ENCODE data around the gene VEPH1.

The VEPH1 gene

GRCh38 chr3:157261000-157261399, 242.2 kb downstream of the VEPH1 start:
- no peak for DNase-seq (ENCODE audit: low read depth in 3 of 3)

- no peak for DNase-seq (ENCODE audit: low read depth in 3 of 3)
Observed at GRCh38 chr3:157259825-157260224, 243.4 kb downstream of the VEPH1 start.

DNA sequence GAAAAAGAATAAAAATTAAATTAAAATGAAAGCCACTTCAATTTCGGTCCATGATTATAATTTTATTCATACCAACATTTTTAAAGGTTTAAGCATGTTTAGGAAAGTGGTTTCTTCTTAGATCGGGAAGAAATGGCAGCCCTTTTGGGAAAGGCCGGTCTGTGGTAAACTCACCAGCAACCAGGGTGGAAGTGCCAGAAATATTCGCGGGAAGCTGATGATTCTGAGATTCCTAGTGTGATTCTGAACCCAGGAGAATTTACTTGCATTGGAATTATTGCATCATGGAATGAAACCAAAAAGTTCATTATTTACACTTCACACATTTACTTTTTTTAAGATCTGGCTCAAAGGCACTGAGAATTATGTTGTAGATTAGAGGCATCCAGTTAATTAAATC, 246.1 kb downstream of the VEPH1 start:
- no peak for DNase-seq (ENCODE audit: low read depth in 3 of 3)

- no peak for DNase-seq (ENCODE audit: low read depth in 3 of 3)
Observed at GRCh38 chr3:157255797-157256196, 247.4 kb downstream of the VEPH1 start.

GRCh38 chr3:157251685-157252084, 251.5 kb downstream of the VEPH1 start:
- no peak for DNase-seq (ENCODE audit: low read depth in 3 of 3)

DNA sequence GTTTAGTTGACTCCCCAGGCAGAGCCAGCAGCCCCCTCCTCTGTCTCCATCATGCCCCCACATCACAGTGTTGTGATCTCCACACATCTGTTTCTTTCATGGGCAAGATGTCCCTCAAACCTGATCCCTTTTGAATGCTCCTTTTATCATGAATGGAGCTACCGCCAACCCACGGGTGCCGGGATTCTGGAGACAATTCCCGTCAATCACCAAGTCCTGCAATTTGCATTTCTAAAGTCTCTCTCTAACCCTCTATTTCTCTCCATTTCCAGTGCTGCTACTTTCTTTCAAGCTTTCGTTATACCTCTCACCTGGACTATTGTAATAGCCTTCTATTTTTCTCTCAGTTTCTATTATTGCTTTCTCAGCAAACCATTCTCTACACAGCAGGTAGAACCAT, 253.6 kb downstream of the VEPH1 start:
- no peak for DNase-seq (ENCODE audit: low read depth in 3 of 3)

GRCh38 chr3:157248590-157249422, 254.4 kb downstream of the VEPH1 start:
- no peak for DNase-seq (ENCODE audit: low read depth in 3 of 3)

- no peak for DNase-seq (ENCODE audit: low read depth in 3 of 3)
Observed at GRCh38 chr3:157247391-157247790, 255.8 kb downstream of the VEPH1 start.

DNA sequence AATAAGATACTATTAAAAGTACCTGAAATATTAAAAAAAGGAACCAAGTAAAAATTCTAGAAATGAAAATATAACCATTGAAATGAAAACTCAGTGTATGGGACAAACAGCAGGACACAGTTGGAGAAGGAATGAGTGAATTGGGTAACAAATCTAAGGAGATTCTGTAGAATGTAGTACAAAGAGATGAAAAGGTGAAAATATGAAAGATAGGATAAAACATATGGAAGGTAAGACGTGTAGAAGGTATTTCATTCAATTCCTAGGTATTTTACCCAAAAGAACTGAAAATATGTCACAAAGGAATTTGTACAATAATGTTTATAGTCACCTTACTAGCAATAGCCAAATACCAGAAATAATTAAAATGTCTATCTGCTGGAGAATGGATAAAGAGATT, 260.4 kb downstream of the VEPH1 start:
- DNase-seq (ENCODE audit: low read depth in 3 of 3), result no peak

- DNase-seq (ENCODE audit: low read depth in 3 of 3), result no peak
Observed at GRCh38 chr3:157241599-157241998, 261.6 kb downstream of the VEPH1 start.

GRCh38 chr3:157240408-157240807, 262.8 kb downstream of the VEPH1 start:
- no peak for DNase-seq (ENCODE audit: low read depth in 3 of 3)

GRCh38 chr3:157239082-157239704, 264.0 kb downstream of the VEPH1 start:
- DNase-seq (ENCODE audit: low read depth in 3 of 3), result peak; percentile 38 to 58 (median 40)

- DNase-seq (ENCODE audit: low read depth in 3 of 3), result no peak
Observed at GRCh38 chr3:157238457-157238856, 264.8 kb downstream of the VEPH1 start.

DNA sequence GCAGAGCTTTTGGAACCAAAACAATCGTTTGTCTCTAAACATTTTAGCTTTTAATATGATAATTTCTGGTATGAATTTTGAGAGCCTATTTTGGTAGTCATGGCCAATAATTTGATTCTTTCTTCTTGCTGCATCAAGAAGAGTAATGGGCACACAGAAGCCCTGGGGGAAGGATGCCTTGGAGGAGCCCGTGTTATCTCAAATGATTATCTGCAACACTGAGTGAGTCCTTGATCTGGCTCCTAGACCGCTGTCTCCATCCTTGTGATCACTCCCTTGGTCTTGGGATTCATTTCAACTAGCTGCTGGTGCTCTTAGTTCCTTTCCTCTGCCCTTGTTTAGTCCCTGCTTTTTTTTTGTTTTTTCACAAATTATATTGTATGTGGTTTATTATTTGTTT, 265.3 kb downstream of the VEPH1 start:
- DNase-seq (ENCODE audit: low read depth in 3 of 3), result no peak

- DNase-seq (ENCODE audit: low read depth in 3 of 3), result no peak
Observed at GRCh38 chr3:157235291-157235690, 267.9 kb downstream of the VEPH1 start.

DNA sequence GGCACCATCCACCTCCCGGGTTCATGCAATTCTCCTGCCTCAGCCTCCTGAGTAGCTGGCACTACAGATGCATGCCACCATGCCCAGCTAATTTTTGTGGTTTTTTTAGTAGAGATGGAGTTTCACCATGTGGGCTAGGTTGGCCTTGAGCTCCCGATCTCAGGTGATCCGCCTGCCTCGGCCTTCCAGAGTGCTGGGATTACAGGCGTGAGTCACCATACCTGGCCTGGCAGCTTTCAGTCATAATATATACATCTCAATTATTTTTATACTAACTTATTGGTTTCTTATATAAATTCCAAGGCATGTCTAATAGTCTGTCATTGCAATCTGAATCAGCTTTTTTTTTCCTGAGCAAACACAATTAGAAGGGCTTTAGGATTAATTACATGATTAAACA, 269.3 kb downstream of the VEPH1 start:
- DNase-seq (ENCODE audit: low read depth in 3 of 3), result no peak

DNA sequence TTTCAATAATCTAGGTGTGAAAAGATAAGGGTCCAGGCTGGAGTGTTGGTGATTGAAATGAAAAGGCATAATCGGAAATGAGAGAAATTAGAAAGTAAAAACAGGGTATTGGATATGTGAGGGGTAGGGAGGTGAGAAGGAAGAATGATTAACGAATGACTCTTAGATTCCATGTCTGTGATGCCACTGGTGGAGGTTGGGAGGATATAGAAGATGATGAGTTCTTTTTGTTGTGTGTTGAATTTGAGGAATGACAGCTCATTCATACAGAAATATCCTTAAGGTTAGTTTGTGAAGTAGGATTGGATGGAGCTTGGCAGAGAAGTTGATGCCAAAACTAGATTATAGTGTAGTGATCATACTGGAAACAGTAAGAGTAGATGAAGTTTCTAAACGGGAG, 271.1 kb downstream of the VEPH1 start:
- no peak for DNase-seq (ENCODE audit: low read depth in 3 of 3)

GRCh38 chr3:157231071-157231470, 272.1 kb downstream of the VEPH1 start:
- DNase-seq (ENCODE audit: low read depth in 3 of 3), result no peak

DNA sequence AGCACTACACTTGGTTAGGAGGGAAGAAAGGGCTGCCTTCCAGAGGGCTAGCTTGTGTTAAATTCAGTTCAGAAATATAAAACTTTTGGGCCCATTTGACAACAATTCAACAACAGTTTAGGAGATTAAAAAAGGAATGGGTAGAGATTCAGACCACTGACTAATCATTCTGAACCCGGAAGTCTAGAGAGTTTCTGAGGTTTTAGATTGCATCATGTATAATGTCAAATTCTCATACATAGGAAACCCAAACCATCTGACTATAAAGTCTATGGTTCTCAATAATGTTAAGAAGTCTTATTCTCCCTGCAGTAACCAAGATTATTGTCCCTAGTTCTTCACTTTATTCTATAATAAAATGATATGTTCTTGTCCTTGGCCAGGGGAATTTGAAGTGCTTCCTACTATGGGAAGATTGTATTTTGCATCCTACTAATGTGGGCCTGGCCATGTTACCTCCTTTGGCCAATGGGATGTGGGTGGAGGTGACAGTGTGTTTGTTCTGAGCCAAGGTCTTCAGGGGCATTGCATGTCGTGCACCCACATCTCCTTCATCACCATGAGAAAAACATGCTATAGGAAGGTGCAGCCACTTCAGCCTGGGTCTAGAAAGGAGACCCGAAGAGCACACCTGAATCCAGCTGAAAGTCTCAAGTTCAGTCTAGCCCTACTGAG, 276.9 kb downstream of the VEPH1 start:
- no peak for DNase-seq (ENCODE audit: low read depth in 3 of 3)

DNA sequence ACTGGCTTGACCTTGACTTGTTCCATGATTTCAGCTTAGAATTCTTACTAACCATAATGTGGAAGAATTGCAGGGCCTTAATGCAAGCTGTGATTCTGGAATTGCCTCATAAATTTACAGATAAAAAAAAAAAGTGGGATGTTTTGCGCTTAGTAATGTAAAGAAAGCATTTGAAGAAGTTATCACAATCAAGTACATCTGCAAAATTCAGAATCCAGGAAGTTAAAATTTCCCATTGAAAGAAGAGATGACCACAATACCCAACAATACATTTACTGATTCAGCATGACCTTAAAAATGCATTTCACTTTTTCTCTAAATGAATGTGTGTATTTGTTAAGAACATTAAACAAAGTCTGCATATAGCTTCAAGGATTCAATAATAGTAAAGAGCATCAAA, 278.2 kb downstream of the VEPH1 start:
- no peak for DNase-seq (ENCODE audit: low read depth in 3 of 3)

- no peak for DNase-seq (ENCODE audit: low read depth in 3 of 3)
Observed at GRCh38 chr3:157220883-157221282, 282.3 kb downstream of the VEPH1 start.

DNA sequence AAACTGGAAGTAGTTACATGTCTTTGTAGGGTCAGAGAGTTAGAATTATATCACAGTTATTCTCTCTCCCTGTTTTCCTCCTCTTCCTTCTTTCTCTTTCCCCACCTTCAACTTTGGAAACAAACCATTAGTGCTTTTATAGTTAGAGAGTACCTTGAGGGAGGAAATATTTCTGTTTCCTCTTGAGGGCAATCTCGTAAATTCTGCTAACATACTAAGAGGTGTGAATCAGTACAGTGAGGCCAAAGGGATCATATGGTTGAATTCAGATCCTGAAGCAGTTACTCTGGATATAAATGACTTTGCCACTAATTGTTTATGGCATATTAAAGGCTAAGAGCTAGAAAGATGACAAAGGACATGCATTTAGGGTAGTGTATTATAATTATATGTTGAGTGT, 283.0 kb downstream of the VEPH1 start:
- DNase-seq (ENCODE audit: low read depth in 3 of 3), result no peak

DNA sequence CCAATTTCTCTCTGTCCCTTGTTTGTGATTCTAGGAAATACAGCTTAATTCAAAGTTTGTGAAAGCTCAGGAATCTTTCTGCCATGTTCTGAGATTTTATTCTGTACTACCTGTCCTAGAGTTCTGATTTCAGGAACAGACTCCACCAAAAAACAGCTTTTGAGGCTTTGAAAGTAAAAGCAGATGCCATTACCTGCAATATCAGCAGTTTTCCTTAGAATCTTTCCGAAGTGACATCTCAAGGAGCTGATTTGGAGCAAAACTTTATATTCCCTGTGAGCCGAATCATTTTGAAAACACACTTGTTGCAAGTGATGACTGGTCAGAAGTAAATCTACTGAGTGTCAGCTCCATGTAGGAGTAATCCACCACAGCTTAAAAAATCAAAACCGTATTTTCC, 284.0 kb downstream of the VEPH1 start:
- DNase-seq (ENCODE audit: low read depth in 3 of 3), result no peak
